ENCODE data around the gene CLDN22.

DNA sequence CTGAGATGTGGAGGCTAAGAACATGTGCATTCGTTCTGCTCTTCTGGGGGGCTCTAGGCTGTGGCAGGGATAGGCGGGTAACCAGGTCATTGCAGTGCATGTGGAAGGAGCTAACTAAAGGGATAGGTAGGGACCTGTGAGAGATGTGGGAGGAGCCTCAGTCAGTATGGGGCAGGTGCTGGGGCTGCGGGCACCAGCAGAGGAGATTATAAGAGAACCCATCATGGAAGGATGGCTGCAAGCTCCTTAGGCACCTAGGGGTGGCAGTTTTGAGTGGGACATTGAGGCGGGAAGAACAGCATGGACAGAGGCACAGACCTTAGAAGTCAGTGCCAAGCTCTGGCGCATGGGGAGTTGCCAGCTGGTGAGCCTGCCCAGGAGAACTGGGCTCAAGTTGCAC lies 7.2 kb downstream of the CLDN22 start:
- TF ChIP-seq CTCF (IDR thresholded peaks at IDR 0.05) (no peak), POLR2A (IDR thresholded peaks at IDR 0.05) (no peak), EP300 (IDR thresholded peaks at IDR 0.05) (no peak), POLR2AphosphoS5 (IDR thresholded peaks at IDR 0.05) (no peak)

Data from upper lobe of left lung (tissue), 4 donors.